Measurements from ENCODE around the gene VENTX. TPM values are rescaled to one million over a fixed set of nuclear protein-coding genes. Genes with fewer than 3 reads are reported as not detected.

Gene VENTX, protein sequence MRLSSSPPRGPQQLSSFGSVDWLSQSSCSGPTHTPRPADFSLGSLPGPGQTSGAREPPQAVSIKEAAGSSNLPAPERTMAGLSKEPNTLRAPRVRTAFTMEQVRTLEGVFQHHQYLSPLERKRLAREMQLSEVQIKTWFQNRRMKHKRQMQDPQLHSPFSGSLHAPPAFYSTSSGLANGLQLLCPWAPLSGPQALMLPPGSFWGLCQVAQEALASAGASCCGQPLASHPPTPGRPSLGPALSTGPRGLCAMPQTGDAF
- not detected in 2 replicates for total RNA-seq
- not detected in 2 replicates for polyA plus RNA-seq
- polyA plus RNA-seq (2011; cell fraction: cytosol; rRNA removed) = not detected in 2 replicates
- not detected in 2 replicates for polyA plus RNA-seq (2011; cell fraction: nucleus; rRNA removed)
- polyA plus RNA-seq (2012) = not detected in 2 replicates
- polyA minus RNA-seq = not detected in 2 replicates
- polyA minus RNA-seq (2011; cell fraction: cytosol; rRNA and poly(A)+ RNA removed) = not detected
- not detected in 2 replicates for polyA minus RNA-seq (2011; cell fraction: nucleus; rRNA and poly(A)+ RNA removed)
- Bru-seq, nascent RNA = not detected
- BruChase-seq, experiment 1, labeled RNA remaining after a 6-hour chase = not detected
- BruChase-seq, experiment 2, labeled RNA remaining after a 2-hour chase = not detected
- long read RNA-seq = 0 reads

DNA sequence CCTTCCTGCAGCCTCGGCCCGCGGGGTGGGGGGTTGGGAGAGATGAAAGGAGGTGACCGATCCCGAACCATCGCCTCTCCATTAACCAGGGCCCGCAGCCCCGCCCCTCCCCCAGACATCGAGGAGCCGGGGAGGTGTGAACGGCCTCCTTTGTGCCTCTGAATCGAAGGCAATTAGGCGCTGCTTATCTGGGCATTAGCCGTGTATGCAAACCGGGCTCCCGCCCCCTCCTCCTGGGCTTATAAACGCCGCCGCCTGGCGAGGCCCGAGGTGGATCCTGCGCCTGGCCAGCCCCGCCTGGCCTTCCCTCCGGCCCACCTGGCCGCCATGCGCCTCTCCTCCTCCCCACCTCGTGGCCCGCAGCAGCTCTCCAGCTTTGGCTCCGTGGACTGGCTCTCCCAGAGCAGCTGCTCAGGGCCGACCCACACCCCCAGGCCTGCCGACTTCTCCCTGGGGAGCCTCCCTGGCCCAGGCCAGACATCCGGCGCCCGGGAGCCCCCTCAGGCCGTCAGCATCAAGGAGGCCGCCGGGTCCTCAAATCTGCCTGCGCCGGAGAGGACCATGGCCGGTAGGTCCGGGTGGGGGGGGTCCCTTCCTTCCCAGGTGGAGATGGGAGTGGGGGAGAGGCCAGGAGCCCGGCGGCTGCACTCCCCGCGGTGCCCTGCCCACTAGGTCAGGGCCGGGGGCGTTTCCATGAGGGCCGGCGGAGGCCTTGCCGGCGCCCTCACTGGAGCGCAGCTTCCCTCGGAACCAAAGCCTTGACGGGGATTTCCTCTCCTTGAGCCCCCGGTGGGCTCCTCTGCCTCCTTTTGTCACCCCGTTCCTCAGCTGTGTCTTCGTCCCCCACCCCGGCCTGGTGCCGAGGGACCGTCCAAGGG, at the start of gene VENTX:
TSS of gene VENTX (plus strand) at position 268 of the 878 bp plus-strand sequence. CDS start at position 328, 60 bp downstream.
- dilution Hi-C loops (cut with MboI; ENCODE audit: extremely low pct_ligation_motif_present, low sequenced_read_pairs) = no loop called here
- Histone ChIP-seq H3K4me1 (ENCODE audit: control insufficient read depth, extremely low read depth, insufficient read depth, low read length) (no peaks in the 10 kb centered on the region), H2AFZ (ENCODE audit: low read depth, low read length) (no peak within 1 kb of the TSS), H3K9me1 (replicated peaks; ENCODE audit: control insufficient read depth, extremely low read depth, insufficient read depth, low read length) (no peaks in the 10 kb centered on the region), H4K20me1 (replicated peaks; ENCODE audit: control insufficient read depth, extremely low read depth, insufficient read depth, low read length) (no peaks in the 10 kb centered on the region), H3K79me2 (ENCODE audit: control insufficient read depth, insufficient read depth, low read length) (no peaks in the 10 kb centered on the region), H3K4me3 (replicated peaks in 1 of 3; ENCODE audit: insufficient read depth in 1 of 3, low read depth in 1 of 3, low read length in 3 of 3) (no peak within 1 kb of the TSS), H3K4me2 (ENCODE audit: insufficient read depth, low read length) (no peak within 1 kb of the TSS), H3K27ac (ENCODE audit: insufficient read depth, low read depth, low read length) (no peak within 1 kb of the TSS), H3K9me3 (replicated peaks; ENCODE audit: control insufficient read depth, insufficient read depth, low read length) (no peaks in the 10 kb centered on the region), H3K9ac (replicated peaks; ENCODE audit: extremely low read depth, insufficient read depth, low read length) (no peak within 1 kb of the TSS), H3K36me3 (ENCODE audit: control insufficient read depth in 2 of 2, extremely low read depth in 1 of 2, insufficient read depth in 2 of 2, low read length in 2 of 2) (no peaks in the 10 kb centered on the region), H3K27me3 (ENCODE audit: control insufficient read depth in 2 of 2, insufficient read depth in 2 of 2, low read length in 2 of 2) (peaks cover 28 to 43% of the 10 kb centered on the region in 2 experiments)
- POLR2A ChIA-PET = no interaction called here
- intact Hi-C loops (cut with micrococcal nuclease) = no loop called here
- no TSS peak for BruUV-seq (replicated peaks)
- CTCF ChIA-PET = no interaction called here
- DNase-seq (ENCODE audit: low read depth, low spot score) = no peak
- TF ChIP-seq EZH2 (IDR thresholded peaks at IDR 0.05; ENCODE audit: borderline replicate concordance, low read depth, low read length, severe bottlenecking) (peak; percentile 65), JUN (IDR thresholded peaks at IDR 0.05; ENCODE audit: borderline replicate concordance, insufficient read depth, insufficient read length, low read depth) (no peak)
- TF ChIP-seq, protein P1, sequence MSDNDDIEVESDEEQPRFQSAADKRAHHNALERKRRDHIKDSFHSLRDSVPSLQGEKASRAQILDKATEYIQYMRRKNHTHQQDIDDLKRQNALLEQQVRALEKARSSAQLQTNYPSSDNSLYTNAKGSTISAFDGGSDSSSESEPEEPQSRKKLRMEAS (IDR thresholded peaks at IDR 0.05; ENCODE audit: insufficient read depth, insufficient read length) = no peak
- no peak for FAIRE-seq

Measured in endothelial cell of umbilical vein (primary cell).